AML-193 (cell line): ENCODE measurements around the gene MYOD1.

Experiments used
- DNase-seq, 2 experiments: peaks; one replicate each; lab custom pipeline; 2025; lab: John Stamatoyannopoulos, UW

Gene MYOD1

DNA sequence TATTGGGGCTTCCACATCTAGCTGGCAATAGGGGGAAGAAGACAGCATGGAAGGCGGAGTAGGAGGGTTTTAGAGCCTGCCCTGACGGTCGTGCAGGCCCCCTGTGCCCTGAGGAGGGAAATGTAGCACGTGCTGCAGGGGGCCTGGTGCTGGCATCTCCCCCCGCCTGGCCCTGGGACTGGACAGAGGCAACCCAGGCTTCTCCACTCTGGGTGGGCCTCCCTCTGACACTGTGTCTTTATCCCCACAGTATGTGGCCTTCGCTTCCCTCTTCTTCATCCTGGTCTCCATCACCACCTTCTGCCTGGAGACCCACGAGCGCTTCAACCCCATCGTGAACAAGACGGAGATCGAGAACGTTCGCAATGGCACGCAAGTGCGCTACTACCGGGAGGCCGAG lies 52.0 kb downstream of the MYOD1 start:
- DNase-seq, result no peak
